22Rv1 (cell line): ENCODE results near the gene PSMB8.

ENCODE experiments used
- CTCF ChIP-seq: fragments of 450-650 bp; IDR thresholded peaks from 2 replicates; pipeline ENCODE4 v1.5.1; 2017; ENCODE audit warnings: mild to moderate bottlenecking
- ZFX ChIP-seq: fragments of 450-650 bp; IDR thresholded peaks from 2 replicates; pipeline ENCODE4 v1.6.1; 2017; ENCODE audit warnings: antibody characterized with exemption, borderline replicate concordance

DNA sequence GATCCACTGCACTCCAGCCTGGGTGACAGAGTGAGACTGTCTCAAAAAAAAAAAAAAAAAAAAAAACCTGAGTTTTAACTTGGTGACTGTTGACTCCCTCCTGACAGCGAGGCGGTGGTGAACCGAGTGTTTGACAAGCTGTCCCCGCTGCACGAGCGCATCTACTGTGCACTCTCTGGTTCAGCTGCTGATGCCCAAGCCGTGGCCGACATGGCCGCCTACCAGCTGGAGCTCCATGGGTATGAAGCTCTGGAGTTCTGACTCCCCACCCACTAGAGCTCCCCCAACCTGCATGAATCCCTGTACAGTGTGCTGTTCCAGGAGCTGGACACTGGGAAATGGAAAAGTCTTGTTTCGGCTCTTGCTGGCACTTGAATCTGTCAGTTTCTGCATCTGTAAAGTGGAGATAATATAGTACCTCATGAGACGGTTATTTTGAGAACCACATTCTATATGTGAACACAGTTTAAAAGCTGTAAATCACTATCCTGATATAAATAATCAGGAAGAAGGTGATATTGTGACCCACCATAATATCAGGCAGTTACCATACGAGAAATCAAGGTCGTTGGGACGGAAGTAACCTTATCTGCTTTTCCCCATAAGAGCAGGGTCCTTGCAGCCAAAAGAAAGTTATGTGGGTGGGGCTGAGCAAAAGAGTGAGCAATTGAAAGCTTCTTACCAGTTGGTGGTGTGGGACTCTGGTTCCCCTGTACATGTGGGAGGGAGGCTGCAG lies 13.5 kb upstream of the PSMB8 start:
- TF ChIP-seq CTCF, result no peak
- TF ChIP-seq ZFX, result no peak
